GM18505 (cell line): ENCODE results near the gene CBX4.
"Not testable (repeated sequence)": the region's sequence is repeated elsewhere in the genome, so short reads cannot be mapped to it uniquely, and the experiment has no call there.

Source experiments
- ATAC-seq: cut with Tn5 transposase; IDR thresholded peaks from one replicate; pipeline ENCODE4 v1.9.1; 2021; ENCODE audit not compliant: unreplicated experiment
- POLR2A ChIP-seq: IDR thresholded peaks from 4 replicates; pipeline ENCODE4 v1.6.1; 2011; ENCODE audit warnings: borderline replicate concordance; ENCODE audit not compliant: insufficient read depth, insufficient read length; ENCODE audit errors: extremely low read depth

The CBX4 gene

GRCh38 chr17:79865351-79866210, 26.3 kb upstream of the CBX4 start:
- TF ChIP-seq POLR2A: no peak
- no peak for ATAC-seq

DNA sequence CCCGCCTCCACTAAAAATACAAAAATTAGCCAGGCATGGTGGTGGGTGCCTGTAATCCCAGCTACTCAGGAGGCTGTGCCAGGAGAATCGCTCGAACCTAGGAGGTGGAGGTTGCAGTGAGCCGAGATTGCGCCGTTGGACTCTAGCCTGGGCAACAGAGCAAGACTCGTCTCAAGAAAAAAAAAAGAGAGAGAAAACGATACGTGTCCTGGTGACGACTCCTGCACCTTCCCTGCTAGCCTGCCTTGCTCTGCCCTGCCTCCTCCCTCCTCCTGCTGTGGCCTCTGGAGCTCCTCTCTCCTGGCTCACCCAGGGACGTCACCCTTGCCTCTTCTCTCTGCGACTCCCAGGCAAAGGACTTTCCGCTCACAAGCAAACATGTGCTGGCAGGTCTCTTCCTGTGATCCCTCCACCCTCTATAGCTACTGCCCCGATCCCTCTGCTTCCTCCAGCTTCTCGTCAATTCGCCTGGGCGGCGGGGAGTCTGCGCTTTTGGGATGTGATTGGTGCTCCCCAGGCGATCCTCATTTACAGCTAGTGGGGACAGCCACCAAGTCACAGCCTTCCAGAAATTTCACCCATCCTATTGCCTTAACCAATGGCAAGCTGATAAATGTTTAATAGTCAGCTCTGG, 25.5 kb upstream of the CBX4 start:
- no peak for TF ChIP-seq POLR2A
- no peak for ATAC-seq

- ATAC-seq: no peak
- TF ChIP-seq POLR2A: no peak
Measured at GRCh38 chr17:79864147-79864546, 24.9 kb upstream of the CBX4 start.

GRCh38 chr17:79862771-79863440, 23.7 kb upstream of the CBX4 start:
- ATAC-seq: no peak
- TF ChIP-seq POLR2A: no peak

DNA sequence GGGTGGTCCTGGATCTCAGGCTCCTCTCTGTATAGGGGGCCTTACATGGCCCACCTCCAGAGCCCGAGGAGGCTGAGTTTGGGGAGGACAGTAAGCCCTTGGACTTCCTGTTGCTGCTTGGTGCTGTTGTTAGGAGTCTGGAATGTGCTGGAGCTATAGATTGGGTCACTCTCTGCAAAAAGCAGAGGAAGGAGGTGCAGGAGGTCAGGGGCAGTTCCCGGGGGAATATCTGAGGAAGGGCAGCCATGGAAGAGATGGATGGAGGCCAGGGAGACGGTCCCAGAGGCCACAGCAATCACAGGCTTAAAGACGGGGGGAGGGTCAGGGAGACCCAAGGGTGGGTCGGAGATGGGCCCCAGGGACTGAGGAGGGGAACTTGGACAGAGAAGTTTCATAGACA, 23.0 kb upstream of the CBX4 start:
- TF ChIP-seq POLR2A: no peak
- ATAC-seq: no peak

DNA sequence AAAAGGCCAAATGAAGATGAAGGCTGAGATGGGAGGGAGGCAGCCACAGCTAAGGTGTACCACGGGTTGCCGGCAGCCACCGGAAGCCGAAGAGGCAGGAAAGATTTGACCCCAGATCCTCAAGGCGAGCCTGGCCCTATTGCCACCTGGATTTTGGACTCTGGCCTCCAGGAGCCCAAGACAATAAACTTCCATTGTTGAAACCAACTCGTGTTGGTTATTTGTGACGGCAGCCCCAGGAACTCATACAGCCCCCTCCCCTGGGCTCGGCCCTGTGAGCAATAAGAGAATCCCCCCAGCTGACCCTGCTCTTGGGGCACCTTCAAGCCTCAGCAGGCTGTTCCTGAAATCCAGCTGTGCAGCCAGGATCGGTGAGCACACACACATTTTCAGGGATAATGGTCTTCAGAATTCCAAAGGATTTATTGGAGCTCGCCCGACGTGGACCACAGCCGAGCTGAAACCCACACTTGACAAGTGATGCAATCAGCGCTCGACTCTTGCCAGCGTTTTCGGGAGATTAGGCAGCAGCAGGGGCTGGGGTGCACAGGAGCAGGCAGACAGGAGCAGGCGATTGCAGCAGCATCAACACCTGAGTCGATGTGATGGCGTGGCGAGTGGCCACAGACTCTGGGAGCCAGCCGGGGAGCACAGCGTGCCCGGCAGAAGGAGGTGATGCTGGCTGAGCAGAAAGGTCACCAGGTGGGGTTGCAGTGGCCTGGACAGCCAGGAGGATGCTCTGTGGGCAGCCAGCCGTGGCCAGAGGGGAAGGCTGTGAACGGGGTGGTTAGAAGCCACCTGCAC, 22.4 kb upstream of the CBX4 start:
- no peak for TF ChIP-seq POLR2A
- ATAC-seq: no peak

DNA sequence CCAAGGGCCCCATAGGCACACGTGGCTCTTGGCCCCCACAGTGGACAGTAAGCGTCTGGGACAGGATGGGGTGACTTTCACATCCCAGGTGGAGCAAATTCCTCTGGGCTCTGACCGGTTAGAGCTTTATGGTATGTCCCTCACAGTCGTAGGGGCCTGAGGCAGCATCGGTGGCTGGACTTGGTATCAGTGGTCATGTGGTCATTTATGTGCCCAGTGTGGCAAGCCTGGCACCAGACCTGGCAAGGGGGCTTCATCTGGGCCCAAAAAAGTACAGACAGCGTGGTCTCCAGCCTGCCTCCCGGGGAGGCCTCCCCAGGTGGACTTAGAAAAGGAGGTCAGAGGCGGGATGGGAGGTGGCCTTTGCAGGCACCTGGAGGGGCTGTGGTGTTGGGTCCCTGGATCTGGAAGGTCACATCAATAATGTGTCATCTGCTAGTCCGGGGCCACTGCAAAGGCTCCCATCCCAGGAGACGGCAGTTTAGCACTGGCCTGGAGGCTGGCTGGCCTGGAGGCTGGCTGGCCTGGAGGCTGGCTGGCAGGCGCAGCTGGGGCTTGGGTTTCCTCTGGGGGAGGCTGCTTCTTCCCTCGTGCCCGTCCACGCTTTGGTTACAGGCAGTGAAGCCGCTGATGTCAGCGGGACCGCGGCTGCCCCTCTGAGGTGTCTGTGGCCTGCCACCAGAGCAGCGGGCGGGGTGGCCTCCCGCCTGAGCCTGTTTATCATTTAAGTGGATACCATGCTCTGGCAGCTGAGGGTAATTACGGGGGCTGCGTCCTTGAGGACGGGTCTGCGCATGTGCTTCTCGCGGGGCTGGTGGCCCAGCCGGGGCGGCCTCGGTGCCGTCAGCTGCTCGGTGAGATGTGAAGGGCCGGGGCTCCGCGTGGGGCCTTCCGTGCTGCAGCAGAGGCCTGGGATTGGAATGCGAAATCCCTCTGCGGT, 20.7 kb upstream of the CBX4 start:
- no peak for TF ChIP-seq POLR2A
- no peak for ATAC-seq

DNA sequence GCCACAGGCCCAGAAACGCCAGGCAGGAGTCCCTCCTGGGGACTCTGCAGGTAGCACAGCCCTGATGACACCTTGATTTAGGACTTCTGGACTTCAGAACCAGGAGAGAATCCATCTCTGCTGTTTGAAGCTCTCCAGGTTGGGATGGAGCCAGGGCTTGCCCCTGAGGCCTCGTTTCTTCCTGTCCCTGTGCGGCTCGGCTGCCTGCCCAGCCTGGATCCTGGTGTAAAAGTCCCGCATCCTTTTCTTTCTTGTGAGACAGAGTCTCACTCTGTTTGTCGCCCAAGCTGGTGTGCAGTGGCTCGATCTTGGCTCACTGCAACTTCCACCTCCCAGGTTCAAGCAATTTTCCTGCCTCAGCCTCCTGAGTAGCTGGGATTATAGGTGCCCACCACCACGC, 17.9 kb upstream of the CBX4 start:
- no peak for ATAC-seq
- no peak for TF ChIP-seq POLR2A

DNA sequence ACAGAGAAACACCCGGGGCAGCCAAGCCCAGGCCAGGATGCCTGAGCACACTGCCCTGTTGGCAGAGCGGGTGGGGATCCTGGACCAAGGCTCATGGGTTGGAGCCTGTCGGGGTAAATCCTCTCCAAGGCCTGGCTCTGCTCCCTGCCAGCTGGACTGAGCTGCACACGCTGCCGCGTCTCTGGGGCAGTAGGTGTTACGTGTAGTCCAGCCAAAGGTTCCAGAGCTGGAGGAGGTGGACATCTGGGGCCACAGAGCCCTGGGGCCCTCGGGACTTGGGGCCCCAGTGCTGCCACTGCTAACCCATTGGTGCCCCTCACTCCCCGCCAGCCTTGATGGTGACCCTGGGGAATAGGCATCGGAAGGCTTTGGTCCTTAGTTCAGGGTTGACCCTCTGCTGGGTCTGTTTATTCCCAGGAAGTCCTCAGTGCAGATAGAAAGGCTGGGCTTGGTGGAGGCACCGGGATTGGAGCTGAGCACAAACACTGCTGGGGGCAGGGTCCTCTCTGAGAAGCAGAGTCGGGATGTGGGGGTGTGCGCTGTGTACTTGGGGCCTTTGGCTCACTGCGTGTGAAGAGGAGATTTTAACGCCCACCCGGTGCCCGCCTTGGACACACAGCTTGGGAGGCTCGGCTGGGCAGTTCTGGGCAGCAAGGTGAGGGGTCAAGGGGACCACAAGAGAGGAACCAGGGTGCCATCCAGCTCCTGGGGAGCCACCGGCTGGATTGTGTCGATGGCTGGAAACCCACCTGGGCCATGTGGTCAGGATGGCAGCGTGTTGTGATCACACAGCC, 16.3 kb upstream of the CBX4 start:
- TF ChIP-seq POLR2A: no peak
- ATAC-seq: no peak

- no peak for TF ChIP-seq POLR2A
- ATAC-seq: no peak
Measured at GRCh38 chr17:79854080-79855060, 15.1 kb upstream of the CBX4 start.

- ATAC-seq: not testable (repeated sequence)
Measured at GRCh38 chr17:79853168-79853567, 13.9 kb upstream of the CBX4 start.

DNA sequence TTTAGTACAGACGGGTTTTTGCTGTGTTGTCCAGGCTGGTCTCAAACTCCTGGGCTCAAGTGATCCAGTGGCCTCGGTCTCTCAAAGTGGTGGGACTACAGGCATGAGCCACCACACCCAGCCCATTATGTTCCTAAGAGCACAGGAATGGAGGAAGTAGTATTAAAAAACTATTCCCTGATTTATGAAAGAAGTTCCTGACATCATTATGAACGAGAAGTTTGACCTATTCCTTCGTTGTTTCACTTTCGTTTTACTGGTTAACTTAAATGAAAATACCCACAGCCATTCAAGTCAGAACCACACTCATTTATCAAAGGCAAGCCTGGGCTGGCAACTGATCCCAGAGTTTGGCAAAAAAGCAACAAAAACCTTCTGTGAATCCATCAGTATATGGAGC, 13.5 kb upstream of the CBX4 start:
- ATAC-seq: no peak
- TF ChIP-seq POLR2A: no peak
